ENCODE measurements around the gene MTHFSD. TPM values are rescaled to one million over a fixed set of nuclear protein-coding genes. Genes with fewer than 3 reads are reported as not detected.

Gene MTHFSD
- total RNA-seq, 1 experiment from 2014 or later = 30.7 TPM

- CTCF ChIA-PET = no interaction called here
- Mint-ChIP-seq H3K27ac (ENCODE audit: low read depth, unreplicated experiment) (peak overlapping the region; percentile 73), H3K27me3 (ENCODE audit: insufficient read depth, unreplicated experiment) (no peaks in the 10 kb centered on the region), H3K4me3 (ENCODE audit: unreplicated experiment) (no peak overlapping the region), H3K9me3 (ENCODE audit: unreplicated experiment) (no peaks in the 10 kb centered on the region), H3K4me1 (ENCODE audit: insufficient read depth, unreplicated experiment) (peaks cover 23% of the 10 kb centered on the region), H3K36me3 (ENCODE audit: insufficient read depth, unreplicated experiment) (peaks cover 37% of the 10 kb centered on the region)
- TF ChIP-seq CTCF (IDR thresholded peaks at IDR 0.05; ENCODE audit: unreplicated experiment) = no peak
- BruUV-seq (replicated peaks) = no TSS peak
- intact Hi-C loops (cut with micrococcal nuclease) = no loop called here
- no peak for DNase-seq (ENCODE audit: unreplicated experiment)
- POLR2A ChIA-PET = no interaction called here
Measured at GRCh38 chr16:86578611-86579267, 23.7 kb upstream of the MTHFSD start.

- Mint-ChIP-seq H3K36me3 (ENCODE audit: insufficient read depth, unreplicated experiment) (peaks cover 41% of the 10 kb centered on the region), H3K9me3 (ENCODE audit: unreplicated experiment) (no peaks in the 10 kb centered on the region), H3K27ac (ENCODE audit: low read depth, unreplicated experiment) (peak within 1 kb of the TSS; percentile 73), H3K27me3 (ENCODE audit: insufficient read depth, unreplicated experiment) (no peaks in the 10 kb centered on the region), H3K4me3 (ENCODE audit: unreplicated experiment) (peak within 1 kb of the TSS; percentile 87), H3K4me1 (ENCODE audit: insufficient read depth, unreplicated experiment) (peaks cover 24% of the 10 kb centered on the region)
- intact Hi-C loops (cut with micrococcal nuclease) = no loop called here
- POLR2A ChIA-PET = interaction anchor here (1.3 kb wide), 1 partner anchor 86 kb away, joined by 6 read pairs; no protein-coding TSS in a partner anchor
- no peak for TF ChIP-seq CTCF (IDR thresholded peaks at IDR 0.05; ENCODE audit: unreplicated experiment)
- no TSS peak for BruUV-seq (replicated peaks)
- no peak for DNase-seq (ENCODE audit: unreplicated experiment)
- CTCF ChIA-PET = interaction anchor here (0.6 to 1.1 kb wide), 3 partner anchors 14 to 439 kb away, joined by 3 to 5 read pairs (median 3); no protein-coding TSS in a partner anchor
Measured at GRCh38 chr16:86578061-86578599, 23.1 kb upstream of the MTHFSD start, which contains the start of gene FOXL1. FOXL1 (plus strand) TSS chr16:86578549; CDS start chr16:86578724, 175 bp downstream.

GRCh38 chr16:86577314-86577971 is 22.4 kb upstream of the MTHFSD start:
- ChIA-PET CTCF (interaction anchor here (0.6 to 1.1 kb wide), 5 partner anchors 13 to 1186 kb away, joined by 3 to 5 read pairs (median 3); no protein-coding TSS in a partner anchor), POLR2A (interaction anchor here (1.3 kb wide), 1 partner anchor 86 kb away, joined by 6 read pairs; no protein-coding TSS in a partner anchor)
- Mint-ChIP-seq H3K9me3 (ENCODE audit: unreplicated experiment) (no peaks in the 10 kb centered on the region), H3K4me1 (ENCODE audit: insufficient read depth, unreplicated experiment) (peaks cover 24% of the 10 kb centered on the region), H3K4me3 (ENCODE audit: unreplicated experiment) (peak overlapping the region; percentile 87), H3K27ac (ENCODE audit: low read depth, unreplicated experiment) (peak overlapping the region; percentile 73), H3K27me3 (ENCODE audit: insufficient read depth, unreplicated experiment) (no peaks in the 10 kb centered on the region), H3K36me3 (ENCODE audit: insufficient read depth, unreplicated experiment) (peaks cover 46% of the 10 kb centered on the region)
- BruUV-seq (replicated peaks) = no TSS peak
- no peak for TF ChIP-seq CTCF (IDR thresholded peaks at IDR 0.05; ENCODE audit: unreplicated experiment)
- intact Hi-C loops (cut with micrococcal nuclease) = loop anchor here (2.0 kb wide), 2 partner anchors 13 to 87 kb away; no protein-coding TSS in a partner anchor
- DNase-seq (ENCODE audit: unreplicated experiment) = no peak
